IPS-20b (cell line): ENCODE results near the gene ASGR1.
"Not testable (repeated sequence)": the region's sequence is repeated elsewhere in the genome, so short reads cannot be mapped to it uniquely, and the experiment has no call there.

Experiments
- H3K27ac ChIP-seq: one replicate; pipeline ENCODE4 v1.5.1; 2013; ENCODE audit warnings: low read length
- H3K27me3 ChIP-seq: 2 replicates; pipeline ENCODE4 v1.6.1; 2013; ENCODE audit warnings: mild to moderate bottlenecking, low read length, inconsistent platforms; ENCODE audit not compliant: insufficient read depth
- H3K36me3 ChIP-seq: 2 replicates; pipeline ENCODE4 v1.6.1; 2013; ENCODE audit warnings: low read depth, mild to moderate bottlenecking, inconsistent platforms, low read length, moderate library complexity; ENCODE audit not compliant: insufficient read depth
- H3K4me1 ChIP-seq: 2 replicates; pipeline ENCODE4 v1.6.1; 2013; ENCODE audit warnings: mild to moderate bottlenecking, control low read depth, inconsistent platforms, low read length, moderate library complexity; ENCODE audit not compliant: insufficient read depth
- H3K4me3 ChIP-seq: 2 replicates; pipeline ENCODE4 v1.5.1; 2013; ENCODE audit warnings: mild to moderate bottlenecking, low read length, inconsistent platforms
- H3K9ac ChIP-seq: 2 replicates; pipeline ENCODE4 v1.6.1; 2013; ENCODE audit warnings: low read depth, mild to moderate bottlenecking, inconsistent platforms, low read length, moderate library complexity
- H3K9me3 ChIP-seq: 2 replicates; pipeline ENCODE4 v1.6.1; 2013; ENCODE audit warnings: mild to moderate bottlenecking, low read depth, low read length, inconsistent platforms; ENCODE audit not compliant: insufficient read depth

ASGR1 gene

DNA sequence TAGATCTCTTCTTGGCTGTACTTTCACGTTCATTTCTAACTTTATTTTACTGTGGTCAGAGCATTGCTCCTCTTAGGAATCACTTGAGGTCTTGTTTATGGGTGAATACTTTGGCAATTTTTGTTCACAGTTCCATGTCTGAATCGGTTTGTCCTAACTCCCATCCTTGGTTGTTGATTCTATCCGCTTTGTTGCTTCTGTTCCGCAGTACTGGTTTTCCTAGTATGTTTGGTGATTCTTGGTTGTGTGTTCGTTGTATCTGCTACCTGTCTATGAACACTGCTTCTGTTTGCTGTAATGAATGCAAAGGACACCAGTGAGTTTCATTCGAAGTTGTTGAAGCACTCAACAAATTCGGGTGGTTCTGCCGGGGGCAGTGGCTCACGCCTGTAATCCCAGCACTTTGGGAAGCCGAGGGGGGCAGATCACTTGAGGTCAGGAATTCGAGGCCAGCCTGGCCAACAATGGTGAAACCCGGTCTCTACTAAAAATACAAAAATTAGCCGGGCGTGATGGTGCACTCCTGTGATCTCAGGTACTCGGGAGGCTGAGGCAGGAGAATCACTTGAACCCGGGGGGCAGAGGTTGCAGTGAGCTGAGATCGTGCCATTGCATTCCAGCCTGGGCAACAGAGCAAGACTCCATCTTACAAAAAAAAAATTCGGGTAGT, 6.5 kb downstream of the ASGR1 start:
- peaks cover 44% of the 10 kb centered on the region for H3K27me3 ChIP-seq
- not testable (repeated sequence) for H3K27ac ChIP-seq, H3K9me3 ChIP-seq, H3K4me3 ChIP-seq, H3K4me1 ChIP-seq, H3K9ac ChIP-seq, H3K36me3 ChIP-seq

GRCh38 chr17:7169565-7169908, 9.6 kb downstream of the ASGR1 start:
- H3K9me3 ChIP-seq, H3K27ac ChIP-seq, H3K4me1 ChIP-seq, H3K9ac ChIP-seq, H3K36me3 ChIP-seq, H3K4me3 ChIP-seq: not testable (repeated sequence)
- peaks cover 14% of the 10 kb centered on the region for H3K27me3 ChIP-seq

DNA sequence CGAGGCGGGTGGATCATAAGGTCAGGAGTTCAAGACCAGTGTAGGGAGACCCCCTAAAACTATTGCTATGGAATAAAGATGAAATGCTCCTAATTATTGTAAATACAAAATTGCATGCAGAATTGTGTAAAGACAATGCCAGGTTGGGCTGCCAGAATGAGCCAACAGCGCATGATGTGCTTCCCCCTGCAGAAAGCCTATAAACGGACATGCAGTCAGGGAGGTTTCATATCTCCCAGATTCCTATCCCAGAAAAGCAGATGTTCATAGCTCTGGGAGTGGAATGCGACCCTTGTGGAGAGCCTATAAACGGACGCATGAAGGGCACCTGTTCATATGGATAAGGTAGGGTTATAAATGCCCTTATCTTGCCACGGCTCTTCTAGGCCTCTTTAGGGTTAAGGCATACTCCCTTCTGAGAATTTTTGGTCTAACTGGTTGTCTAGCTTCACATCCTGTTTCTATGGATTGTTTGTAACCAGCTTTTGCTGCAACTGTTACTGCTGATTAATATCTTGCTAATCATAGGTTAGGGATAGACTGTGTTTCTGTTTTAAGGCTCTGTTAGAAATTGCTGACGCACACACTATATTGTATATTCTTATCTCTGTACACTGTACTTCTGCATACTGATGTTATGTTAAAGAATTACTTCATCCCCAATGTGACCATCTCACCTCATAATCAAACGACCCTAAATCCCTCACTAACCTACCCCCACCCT, 10.2 kb downstream of the ASGR1 start:
- not testable (repeated sequence) for H3K9ac ChIP-seq, H3K9me3 ChIP-seq, H3K36me3 ChIP-seq, H3K4me1 ChIP-seq, H3K4me3 ChIP-seq, H3K27ac ChIP-seq
- peaks cover 11% of the 10 kb centered on the region; the same call in 1 of the 2 replicates for H3K27me3 ChIP-seq

DNA sequence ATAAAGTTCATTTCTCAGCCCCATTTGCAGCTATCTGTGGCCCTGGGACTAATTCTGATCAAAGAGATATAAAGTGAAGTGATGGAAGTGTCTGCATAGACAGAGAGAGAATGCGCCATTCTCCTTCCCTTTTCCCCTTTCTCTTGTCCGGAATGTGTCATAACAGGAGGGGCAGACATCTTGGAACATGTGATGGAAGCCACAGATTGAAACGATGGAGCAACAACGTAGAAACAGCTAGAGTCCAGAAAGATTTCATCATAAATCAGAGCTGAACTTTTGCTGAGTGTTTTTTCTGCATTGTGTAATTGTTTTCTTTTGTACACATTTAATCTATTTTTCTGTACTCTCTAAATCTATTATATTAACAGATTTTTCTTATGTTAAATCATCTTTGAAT, 11.3 kb downstream of the ASGR1 start:
- H3K9me3 ChIP-seq, result peaks cover 5% of the 10 kb centered on the region
- no peaks in the 10 kb centered on the region for H3K36me3 ChIP-seq
- no peaks in the 10 kb centered on the region for H3K4me1 ChIP-seq
- no peak overlapping the region for H3K9ac ChIP-seq
- H3K4me3 ChIP-seq, result no peak overlapping the region
- H3K27ac ChIP-seq, result no peak overlapping the region
- no peaks in the 10 kb centered on the region for H3K27me3 ChIP-seq

GRCh38 chr17:7166873-7167272, 12.3 kb downstream of the ASGR1 start:
- no peaks in the 10 kb centered on the region for H3K4me1 ChIP-seq
- no peaks in the 10 kb centered on the region for H3K36me3 ChIP-seq
- no peak overlapping the region for H3K4me3 ChIP-seq
- H3K27ac ChIP-seq, result no peak overlapping the region
- no peaks in the 10 kb centered on the region for H3K27me3 ChIP-seq
- H3K9me3 ChIP-seq, result peaks cover 5% of the 10 kb centered on the region
- no peak overlapping the region for H3K9ac ChIP-seq

DNA sequence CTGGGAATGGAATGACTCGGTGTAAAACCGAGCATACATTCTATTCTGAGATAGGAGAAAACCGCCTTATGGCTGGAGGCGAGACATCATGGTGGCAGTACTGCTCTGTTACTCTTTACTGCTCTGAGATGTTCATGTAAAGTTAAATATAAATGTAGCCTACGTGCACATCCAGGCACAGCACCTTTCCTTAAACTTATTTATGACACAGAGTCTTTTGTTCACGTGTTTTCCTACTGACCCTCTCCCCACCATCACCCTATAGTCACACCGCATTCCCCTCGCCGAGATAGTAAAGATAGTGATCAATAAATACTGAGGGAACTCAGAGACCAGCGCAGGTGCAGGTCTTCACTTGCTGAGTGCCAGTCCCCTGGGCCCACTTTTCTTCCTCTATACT, 19.6 kb downstream of the ASGR1 start:
- not testable (repeated sequence) for H3K4me3 ChIP-seq, H3K9ac ChIP-seq, H3K27me3 ChIP-seq, H3K36me3 ChIP-seq, H3K27ac ChIP-seq, H3K4me1 ChIP-seq, H3K9me3 ChIP-seq

GRCh38 chr17:7158424-7158823, 20.7 kb downstream of the ASGR1 start:
- not testable (repeated sequence) for H3K27me3 ChIP-seq, H3K9ac ChIP-seq, H3K4me3 ChIP-seq, H3K9me3 ChIP-seq, H3K4me1 ChIP-seq, H3K27ac ChIP-seq, H3K36me3 ChIP-seq

DNA sequence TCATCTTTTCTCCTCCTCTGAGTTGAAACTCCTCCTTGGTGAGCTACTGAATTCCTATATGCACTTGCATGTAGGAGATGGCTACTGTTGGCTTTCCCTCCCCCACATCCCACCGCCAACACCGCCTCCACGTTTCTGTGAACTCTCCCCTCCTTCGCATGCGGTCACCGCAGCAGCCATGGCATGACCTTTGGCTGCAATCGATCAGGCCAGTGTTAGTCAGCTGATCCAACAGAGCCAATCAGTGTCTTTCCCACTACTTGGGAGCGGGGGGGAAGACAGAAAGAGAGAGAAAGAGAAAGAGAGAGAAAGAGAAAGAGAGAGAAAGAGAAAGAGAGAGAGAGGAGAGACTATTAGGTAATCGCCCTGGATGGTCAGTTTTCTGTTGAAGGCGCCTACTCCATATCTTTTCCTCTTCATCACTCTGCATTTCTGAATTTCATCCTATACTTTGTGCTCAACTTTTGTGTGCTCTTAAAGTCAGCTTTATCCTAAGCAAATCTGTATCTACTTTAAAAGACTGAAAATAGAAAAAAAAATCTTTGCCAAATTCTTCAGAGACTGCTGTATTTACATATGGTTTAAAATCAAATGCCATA, 22.7 kb downstream of the ASGR1 start:
- Histone ChIP-seq H3K27me3 (no peaks in the 10 kb centered on the region; the same call in 1 of the 2 replicates), H3K36me3 (no peaks in the 10 kb centered on the region), H3K4me1 (no peaks in the 10 kb centered on the region), H3K9me3 (no peaks in the 10 kb centered on the region), H3K27ac (no peak overlapping the region), H3K9ac (no peak overlapping the region), H3K4me3 (no peak overlapping the region)

DNA sequence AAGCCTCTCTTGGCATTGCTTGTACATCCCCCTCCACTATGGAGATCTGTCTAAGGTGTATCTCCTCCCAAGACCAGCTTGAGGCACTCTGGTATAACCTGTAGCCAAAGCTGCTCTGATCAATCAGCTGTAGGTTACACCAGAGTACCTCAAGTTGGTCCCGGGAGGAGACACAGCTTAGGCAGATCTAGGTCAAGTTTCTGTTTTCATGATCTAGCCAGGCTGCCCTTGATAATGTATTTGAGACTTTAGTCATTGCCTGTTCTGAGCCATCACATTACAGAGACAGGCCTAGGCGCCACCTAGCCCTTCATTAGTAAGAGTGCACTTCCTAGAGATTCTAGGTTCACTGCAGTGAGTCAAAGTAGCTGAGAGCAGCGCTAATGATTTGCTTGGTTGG, 31.4 kb downstream of the ASGR1 start:
- H3K9ac ChIP-seq, result no peak overlapping the region
- no peak overlapping the region for H3K4me3 ChIP-seq
- H3K9me3 ChIP-seq, result no peaks in the 10 kb centered on the region
- H3K27me3 ChIP-seq, result no peaks in the 10 kb centered on the region
- peaks cover 5% of the 10 kb centered on the region; the same call in 1 of the 2 replicates for H3K4me1 ChIP-seq
- no peaks in the 10 kb centered on the region for H3K36me3 ChIP-seq
- no peak overlapping the region for H3K27ac ChIP-seq

GRCh38 chr17:7146115-7146514, 33.1 kb downstream of the ASGR1 start:
- Histone ChIP-seq H3K9ac (no peak overlapping the region), H3K4me3 (no peak overlapping the region), H3K27ac (no peak overlapping the region), H3K27me3 (no peaks in the 10 kb centered on the region; the same call in 1 of the 2 replicates), H3K36me3 (no peaks in the 10 kb centered on the region), H3K4me1 (peaks cover 7% of the 10 kb centered on the region), H3K9me3 (no peaks in the 10 kb centered on the region)

DNA sequence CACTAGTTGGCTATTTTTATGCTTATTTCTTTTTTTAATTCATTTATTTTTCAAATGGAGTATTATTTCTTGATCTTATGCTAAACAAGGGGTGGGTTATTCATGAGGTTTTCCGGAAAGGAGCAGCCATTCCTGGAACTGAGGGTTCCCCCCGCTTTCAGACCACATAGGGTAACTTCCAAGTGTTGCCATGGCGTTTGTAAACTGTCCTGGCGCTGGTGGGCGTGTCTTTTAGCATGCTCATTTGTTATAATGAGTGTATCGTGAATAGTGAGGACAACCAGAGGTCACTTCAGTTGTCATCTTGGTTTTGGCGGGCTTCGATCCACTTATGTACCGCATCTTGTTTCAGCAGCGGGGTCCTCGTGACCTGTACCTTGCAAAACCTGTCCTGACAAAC, 35.0 kb downstream of the ASGR1 start:
- Histone ChIP-seq H3K4me3 (no peak overlapping the region), H3K36me3 (no peaks in the 10 kb centered on the region), H3K27ac (no peak overlapping the region), H3K9ac (no peak overlapping the region), H3K4me1 (peaks cover 10% of the 10 kb centered on the region), H3K27me3 (no peaks in the 10 kb centered on the region; the same call in 1 of the 2 replicates), H3K9me3 (no peaks in the 10 kb centered on the region)

GRCh38 chr17:7141824-7142223, 37.3 kb downstream of the ASGR1 start:
- H3K4me3 ChIP-seq, result no peak overlapping the region
- no peak overlapping the region for H3K27ac ChIP-seq
- peaks cover 10% of the 10 kb centered on the region for H3K4me1 ChIP-seq
- H3K9me3 ChIP-seq, result no peaks in the 10 kb centered on the region
- H3K9ac ChIP-seq, result no peak overlapping the region
- peaks cover 6% of the 10 kb centered on the region; the same call in 1 of the 2 replicates for H3K27me3 ChIP-seq
- H3K36me3 ChIP-seq, result no peaks in the 10 kb centered on the region
